Neural progenitor cell (in vitro differentiated cells): ENCODE results near the gene PITRM1. TPM values are rescaled to one million over a fixed set of nuclear protein-coding genes. Genes with fewer than 3 reads are reported as not detected.

Source experiments
- DNase-seq: peaks from one replicate; pipeline ENCODE4 v3.0.0-alpha.2; 2016; ENCODE audit warnings: low spot score
- H2AFZ ChIP-seq: fragments of 200-600 bp; sonication (generic); replicated peaks from 2 replicates; pipeline ENCODE4 v1.6.1; 2016; ENCODE audit warnings: antibody characterized with exemption
- H3F3A ChIP-seq: fragments of 200-600 bp; sonication (generic); 2 replicates; pipeline ENCODE4 v1.6.1; 2016; ENCODE audit warnings: antibody characterized with exemption, low read depth
- H3K27ac ChIP-seq: fragments of 200-600 bp; sonication (generic); 2 replicates; pipeline ENCODE4 v1.5.1; 2016; ENCODE audit warnings: mild to moderate bottlenecking
- H3K27me3 ChIP-seq: fragments of 200-600 bp; sonication (generic); 2 replicates; pipeline ENCODE4 v1.6.1; 2016; ENCODE audit warnings: mild to moderate bottlenecking, moderate library complexity
- H3K36me3 ChIP-seq: fragments of 200-600 bp; sonication (generic); 2 replicates; pipeline ENCODE4 v1.5.1; 2016
- H3K4me1 ChIP-seq: fragments of 200-600 bp; sonication (generic); 2 replicates; pipeline ENCODE4 v1.6.1; 2016; ENCODE audit warnings: mixed run types
- H3K4me2 ChIP-seq: fragments of 200-600 bp; sonication (generic); 2 replicates; pipeline ENCODE4 v1.6.1; 2016
- H3K4me3 ChIP-seq: fragments of 200-600 bp; sonication (generic); 2 replicates; pipeline ENCODE4 v1.5.1; 2016
- H3K79me2 ChIP-seq: fragments of 200-600 bp; sonication (generic); 2 replicates; pipeline ENCODE4 v1.6.1; 2016; ENCODE audit warnings: low read depth
- H3K9ac ChIP-seq: fragments of 200-600 bp; sonication (generic); 2 replicates; pipeline ENCODE4 v1.6.1; 2016
- H3K9me3 ChIP-seq: fragments of 200-600 bp; sonication (generic); 2 replicates; pipeline ENCODE4 v1.5.1; 2016; ENCODE audit warnings: low read depth
- H4K20me1 ChIP-seq: fragments of 200-600 bp; sonication (generic); 2 replicates; pipeline ENCODE4 v1.6.1; 2016; ENCODE audit warnings: low read depth
- H3K27ac Mint-ChIP-seq: 3 replicates; pipeline ENCODE4 v1.8.0; 2021; ENCODE audit warnings: mixed read lengths
- H3K27me3 Mint-ChIP-seq: 2 replicates; pipeline ENCODE4 v1.8.0; 2022; ENCODE audit warnings: low read depth, mild to moderate bottlenecking, inconsistent platforms, moderate library complexity, mixed read lengths; ENCODE audit not compliant: insufficient read depth
- H3K36me3 Mint-ChIP-seq: 3 replicates; pipeline ENCODE4 v1.8.0; 2021; ENCODE audit warnings: mixed read lengths
- H3K4me1 Mint-ChIP-seq: 3 replicates; pipeline ENCODE4 v1.8.0; 2021; ENCODE audit warnings: mixed read lengths
- H3K4me3 Mint-ChIP-seq: 3 replicates; pipeline ENCODE4 v1.8.0; 2021; ENCODE audit warnings: mild to moderate bottlenecking, moderate library complexity, mixed read lengths
- H3K9me3 Mint-ChIP-seq: 3 replicates; pipeline ENCODE4 v1.8.0; 2020; ENCODE audit warnings: mixed read lengths
- EZH2 ChIP-seq: fragments of 200-600 bp; sonication (generic); IDR thresholded peaks from 2 replicates; pipeline ENCODE4 v1.6.1; 2017; ENCODE audit warnings: antibody characterized with exemption, mild to moderate bottlenecking, moderate library complexity
- EZH2phosphoT487 ChIP-seq: fragments of 200-600 bp; sonication (generic); IDR thresholded peaks from 2 replicates; pipeline ENCODE4 v1.6.1; 2017; ENCODE audit warnings: antibody characterized with exemption
- total RNA-seq: library from RNA; depleted of rRNA; stranded (reverse); fragments of >200 nt; gene quantifications from 2 replicates; pipeline ENCODE4 v1.2.3, GENCODE V29; 2015; ENCODE audit warnings: low replicate concordance
- TF ChIP-seq, protein P1 (sequence below): fragments of 200-600 bp; sonication (generic); IDR thresholded peaks from 2 replicates; pipeline ENCODE4 v1.5.1; 2017; ENCODE audit warnings: antibody characterized with exemption, mild to moderate bottlenecking

PITRM1 gene
- total RNA-seq, 1 donor from 2014 or later: 38.0 TPM

DNA sequence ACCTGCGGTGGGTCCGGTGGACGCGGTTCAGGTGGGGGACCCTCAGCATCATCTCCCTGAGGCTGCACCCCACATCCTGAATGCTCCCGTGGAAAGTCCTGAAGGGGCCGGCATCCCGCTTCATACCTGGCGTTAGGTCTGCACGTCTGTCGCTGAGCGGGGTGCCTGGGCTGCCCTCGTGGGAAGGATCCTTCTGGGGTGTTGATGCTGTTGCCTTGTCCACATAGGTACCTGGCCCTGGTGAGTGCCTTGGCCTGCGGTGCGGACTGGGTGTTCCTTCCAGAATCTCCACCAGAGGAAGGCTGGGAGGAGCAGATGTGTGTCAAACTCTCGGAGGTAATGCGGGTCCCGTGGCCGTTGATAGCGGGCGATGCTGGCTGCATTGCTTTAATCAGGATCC, 67.4 kb downstream of the PITRM1 start:
- Mint-ChIP-seq H3K9me3 (peaks cover 6% of the 10 kb centered on the region), H3K27ac (no peak overlapping the region), H3K27me3 (peaks cover 9% of the 10 kb centered on the region), H3K4me3 (no peak overlapping the region), H3K36me3 (peaks cover 32% of the 10 kb centered on the region), H3K4me1 (peaks cover 9% of the 10 kb centered on the region)
- H3F3A ChIP-seq: no peaks in the 10 kb centered on the region
- H3K9ac ChIP-seq: no peak overlapping the region
- H3K4me1 ChIP-seq: no peaks in the 10 kb centered on the region
- no peak overlapping the region for H3K27ac ChIP-seq
- no peaks in the 10 kb centered on the region for H3K9me3 ChIP-seq
- no peaks in the 10 kb centered on the region for H4K20me1 ChIP-seq
- no peak overlapping the region for H3K4me3 ChIP-seq
- no peaks in the 10 kb centered on the region for H3K36me3 ChIP-seq
- no peaks in the 10 kb centered on the region for H3K27me3 ChIP-seq
- DNase-seq: no peak
- no peak overlapping the region for H3K4me2 ChIP-seq
- no peak overlapping the region for H2AFZ ChIP-seq
- TF ChIP-seq, protein P1, sequence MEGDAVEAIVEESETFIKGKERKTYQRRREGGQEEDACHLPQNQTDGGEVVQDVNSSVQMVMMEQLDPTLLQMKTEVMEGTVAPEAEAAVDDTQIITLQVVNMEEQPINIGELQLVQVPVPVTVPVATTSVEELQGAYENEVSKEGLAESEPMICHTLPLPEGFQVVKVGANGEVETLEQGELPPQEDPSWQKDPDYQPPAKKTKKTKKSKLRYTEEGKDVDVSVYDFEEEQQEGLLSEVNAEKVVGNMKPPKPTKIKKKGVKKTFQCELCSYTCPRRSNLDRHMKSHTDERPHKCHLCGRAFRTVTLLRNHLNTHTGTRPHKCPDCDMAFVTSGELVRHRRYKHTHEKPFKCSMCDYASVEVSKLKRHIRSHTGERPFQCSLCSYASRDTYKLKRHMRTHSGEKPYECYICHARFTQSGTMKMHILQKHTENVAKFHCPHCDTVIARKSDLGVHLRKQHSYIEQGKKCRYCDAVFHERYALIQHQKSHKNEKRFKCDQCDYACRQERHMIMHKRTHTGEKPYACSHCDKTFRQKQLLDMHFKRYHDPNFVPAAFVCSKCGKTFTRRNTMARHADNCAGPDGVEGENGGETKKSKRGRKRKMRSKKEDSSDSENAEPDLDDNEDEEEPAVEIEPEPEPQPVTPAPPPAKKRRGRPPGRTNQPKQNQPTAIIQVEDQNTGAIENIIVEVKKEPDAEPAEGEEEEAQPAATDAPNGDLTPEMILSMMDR: no peak
- TF ChIP-seq EZH2phosphoT487 (no peak), EZH2 (no peak)
- no peaks in the 10 kb centered on the region for H3K79me2 ChIP-seq

DNA sequence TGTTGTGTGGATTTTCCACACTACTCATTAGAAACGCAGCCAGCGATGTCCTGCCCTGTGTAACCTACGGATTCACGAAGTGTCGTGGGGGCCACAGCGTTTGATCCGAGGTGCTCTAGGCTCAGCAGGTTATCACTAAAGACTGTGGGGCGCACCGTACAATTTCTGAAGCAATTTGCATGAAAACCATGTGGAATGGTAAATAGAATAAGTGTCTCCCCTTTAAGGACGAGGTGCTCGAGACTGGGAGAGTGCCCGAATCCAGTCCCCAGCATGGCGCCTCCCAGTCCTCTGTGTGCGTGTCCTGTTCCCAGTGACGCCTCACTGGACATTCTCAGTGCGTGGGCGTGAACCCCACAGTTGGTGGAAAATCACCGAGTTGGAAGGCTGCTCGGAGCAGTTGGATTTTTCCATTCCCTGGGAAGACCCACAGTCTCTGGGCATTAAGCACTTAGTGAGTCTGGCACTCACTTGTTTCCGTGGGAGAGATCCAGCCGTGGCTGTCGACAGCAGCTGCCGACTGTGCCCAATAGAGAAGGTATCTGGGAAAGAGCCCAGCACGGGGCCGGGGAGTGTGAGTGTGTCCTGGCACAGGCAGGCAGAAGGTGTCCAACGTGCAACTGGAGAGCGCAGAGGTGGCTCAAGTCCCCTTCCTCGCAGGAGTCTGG, 68.2 kb downstream of the PITRM1 start:
- H3K4me1 ChIP-seq: no peaks in the 10 kb centered on the region
- no peak overlapping the region for H3K4me3 Mint-ChIP-seq
- no peak overlapping the region for H3K4me3 ChIP-seq
- no peak overlapping the region for H3K9ac ChIP-seq
- no peak for DNase-seq
- peaks cover 6% of the 10 kb centered on the region for H3K27me3 Mint-ChIP-seq
- H3K36me3 Mint-ChIP-seq: peaks cover 35% of the 10 kb centered on the region
- H3K4me1 Mint-ChIP-seq: peaks cover 9% of the 10 kb centered on the region
- H3K27ac Mint-ChIP-seq: peak overlapping the region; percentile 88
- no peaks in the 10 kb centered on the region for H3K27me3 ChIP-seq
- no peak overlapping the region for H3K27ac ChIP-seq
- no peak overlapping the region for H2AFZ ChIP-seq
- H3K36me3 ChIP-seq: no peaks in the 10 kb centered on the region
- H3F3A ChIP-seq: no peaks in the 10 kb centered on the region
- TF ChIP-seq, protein P1: no peak
- no peak for TF ChIP-seq EZH2phosphoT487
- TF ChIP-seq EZH2: no peak
- H3K9me3 Mint-ChIP-seq: peaks cover 8% of the 10 kb centered on the region
- H4K20me1 ChIP-seq: no peaks in the 10 kb centered on the region
- no peak overlapping the region for H3K4me2 ChIP-seq
- no peaks in the 10 kb centered on the region for H3K79me2 ChIP-seq
- no peaks in the 10 kb centered on the region for H3K9me3 ChIP-seq

DNA sequence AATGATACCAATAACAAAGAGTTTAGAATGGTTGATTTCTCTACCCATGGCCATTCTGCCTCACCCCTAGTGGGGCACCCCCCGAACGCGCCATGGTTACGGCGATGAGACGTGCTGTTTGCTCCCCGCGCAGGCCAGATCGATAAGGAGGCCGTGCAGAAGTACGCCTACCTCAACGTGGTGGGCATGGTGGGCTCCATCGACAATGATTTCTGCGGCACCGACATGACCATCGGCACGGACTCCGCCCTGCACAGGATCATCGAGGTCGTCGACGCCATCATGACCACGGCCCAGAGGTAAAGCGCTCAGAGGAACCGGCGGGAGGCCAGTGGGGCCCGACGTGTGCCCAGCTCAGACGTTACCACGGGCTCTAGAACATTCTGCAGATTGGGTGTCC, 68.9 kb downstream of the PITRM1 start:
- Histone ChIP-seq H3K27ac (no peak overlapping the region), H3K9ac (no peak overlapping the region)
- H3K36me3 Mint-ChIP-seq: peaks cover 39% of the 10 kb centered on the region

More for the DNA sequence above, 68.9 kb downstream of the PITRM1 start:
- H3K27ac Mint-ChIP-seq: no peak overlapping the region
- no peaks in the 10 kb centered on the region for H3K36me3 ChIP-seq
- H2AFZ ChIP-seq: no peak overlapping the region
- H3F3A ChIP-seq: no peaks in the 10 kb centered on the region
- H3K4me1 Mint-ChIP-seq: peaks cover 9% of the 10 kb centered on the region
- H3K9me3 Mint-ChIP-seq: peaks cover 8% of the 10 kb centered on the region
- H3K4me2 ChIP-seq: no peak overlapping the region
- no peak for DNase-seq
- no peaks in the 10 kb centered on the region for H3K9me3 ChIP-seq
- TF ChIP-seq EZH2phosphoT487 (no peak), EZH2 (no peak)
- TF ChIP-seq, protein P1: no peak
- no peak overlapping the region for H3K4me3 Mint-ChIP-seq
- peaks cover 7% of the 10 kb centered on the region for H3K27me3 Mint-ChIP-seq
- no peaks in the 10 kb centered on the region for H4K20me1 ChIP-seq
- no peaks in the 10 kb centered on the region for H3K4me1 ChIP-seq
- H3K27me3 ChIP-seq: no peaks in the 10 kb centered on the region
- no peaks in the 10 kb centered on the region for H3K79me2 ChIP-seq
- no peak overlapping the region for H3K4me3 ChIP-seq
